ENCODE data around the gene CDK2AP2. TPM values are rescaled to one million over a fixed set of nuclear protein-coding genes. Genes with fewer than 3 reads are reported as not detected.

The CDK2AP2 gene
- total RNA-seq, 1 donor from 2014 or later, result 45.0 TPM

GRCh38 chr11:67457453-67457852 is 50.5 kb downstream of the CDK2AP2 start:
- H3K9me3 Mint-ChIP-seq (ENCODE audit: unreplicated experiment), result no peaks in the 10 kb centered on the region
- H2AFZ ChIP-seq (ENCODE audit: low read depth, low read length), result no peak overlapping the region
- no peak overlapping the region for H3K27ac ChIP-seq (ENCODE audit: low read depth, low read length)
- H3K9ac ChIP-seq (ENCODE audit: low read length), result no peak overlapping the region
- H3K4me3 Mint-ChIP-seq (ENCODE audit: unreplicated experiment), result no peak overlapping the region
- H3K36me3 Mint-ChIP-seq (ENCODE audit: low read depth, unreplicated experiment), result peaks cover 1% of the 10 kb centered on the region
- no peak for FAIRE-seq
- peaks cover 2% of the 10 kb centered on the region for H3K27me3 ChIP-seq (ENCODE audit: insufficient read depth, low read length)
- TF ChIP-seq EZH2 (IDR thresholded peaks at IDR 0.05; ENCODE audit: insufficient read depth, low read length), result no peak
- TF ChIP-seq CTCF (IDR thresholded peaks at IDR 0.05; ENCODE audit: insufficient read depth, low read depth, low read length), result no peak
- H3K9me3 ChIP-seq (ENCODE audit: insufficient read depth, low read depth, low read length), result no peaks in the 10 kb centered on the region
- no peaks in the 10 kb centered on the region for H3K79me2 ChIP-seq (ENCODE audit: insufficient read depth, low read length)
- no peaks in the 10 kb centered on the region for H3K4me1 Mint-ChIP-seq (ENCODE audit: low read depth, unreplicated experiment)
- no peak overlapping the region for H3K27ac Mint-ChIP-seq (ENCODE audit: unreplicated experiment)
- H3K36me3 ChIP-seq (ENCODE audit: insufficient read depth, low read length), result no peaks in the 10 kb centered on the region
- no peak for DNase-seq (ENCODE audit: low read depth)
- H3K4me3 ChIP-seq (ENCODE audit: insufficient read depth, low read depth, low read length), result no peak overlapping the region
- H3K4me1 ChIP-seq (ENCODE audit: insufficient read depth, low read length), result no peaks in the 10 kb centered on the region
- H3K27me3 Mint-ChIP-seq (ENCODE audit: low read depth, unreplicated experiment), result peaks cover 10% of the 10 kb centered on the region
- H4K20me1 ChIP-seq (ENCODE audit: insufficient read depth, low read length), result no peaks in the 10 kb centered on the region
- H3K4me2 ChIP-seq (ENCODE audit: low read length), result no peak overlapping the region

Small RNA genes lying within 50 kb of the gene (microRNA-seq; reads per million reads assigned to microRNA genes)
- 1.9 reads per million for gene MIR6752

Other genes starting within 250 kb of the CDK2AP2 start
- gene GRK2, start 241.7 kb downstream of the CDK2AP2 start, total RNA-seq, result 27.2 and 34.0 TPM in 2 replicates
- 39.4 and 40.8 TPM in 2 replicates for gene ANKRD13D, start 218.9 kb downstream of the CDK2AP2 start, total RNA-seq
- 19.1 and 20.1 TPM in 2 replicates for gene SSH3, start 204.6 kb downstream of the CDK2AP2 start, total RNA-seq
- gene POLD4, start 154.6 kb downstream of the CDK2AP2 start, total RNA-seq, result 53.5 and 69.2 TPM in 2 replicates
- gene CLCF1, start 134.6 kb downstream of the CDK2AP2 start, total RNA-seq, result 17.4 and 17.6 TPM in 2 replicates
- 9.2 and 9.4 TPM in 2 replicates for gene RAD9A, start 116.2 kb downstream of the CDK2AP2 start, total RNA-seq
- 157 and 159 TPM in 2 replicates for gene PPP1CA, start 106.3 kb downstream of the CDK2AP2 start, total RNA-seq
- gene TBC1D10C, start 104.1 kb downstream of the CDK2AP2 start, total RNA-seq, result 0.16 TPM in 1 of 2 replicates, not detected in the other
- 0.10 and 0.23 TPM in 2 replicates for gene CARNS1, start 92.5 kb downstream of the CDK2AP2 start, total RNA-seq
- gene RPS6KB2, start 79.7 kb downstream of the CDK2AP2 start, total RNA-seq, result 52.9 and 57.0 TPM in 2 replicates
- gene PTPRCAP, start 70.5 kb downstream of the CDK2AP2 start, total RNA-seq, result 1.7 and 2.3 TPM in 2 replicates
- gene CORO1B, start 64.7 kb downstream of the CDK2AP2 start, total RNA-seq, result 102 and 124 TPM in 2 replicates
- gene GPR152, start 55.4 kb downstream of the CDK2AP2 start, total RNA-seq, result not detected in 2 replicates
- not detected in 2 replicates for gene CABP4, start 52.8 kb downstream of the CDK2AP2 start, total RNA-seq
- 38.0 and 48.1 TPM in 2 replicates for gene TMEM134, start 38.9 kb downstream of the CDK2AP2 start, total RNA-seq
- 42.1 and 43.6 TPM in 2 replicates for gene AIP, start 25.1 kb downstream of the CDK2AP2 start, total RNA-seq
- gene PITPNM1, start 2.8 kb downstream of the CDK2AP2 start, total RNA-seq, result 61.1 and 71.5 TPM in 2 replicates
- gene CABP2, start 15.3 kb upstream of the CDK2AP2 start, total RNA-seq, result not detected in 2 replicates
- gene GSTP1, start 75.7 kb upstream of the CDK2AP2 start, total RNA-seq, result 1,173 and 1,365 TPM in 2 replicates
- gene NDUFV1, start 98.8 kb upstream of the CDK2AP2 start, total RNA-seq, result 117 and 118 TPM in 2 replicates
- gene NUDT8, start 121.8 kb upstream of the CDK2AP2 start, total RNA-seq, result 3.0 and 4.5 TPM in 2 replicates
- gene TBX10, start 131.6 kb upstream of the CDK2AP2 start, total RNA-seq, result not detected in 2 replicates
- not detected in 2 replicates for gene ACY3, start 142.6 kb upstream of the CDK2AP2 start, total RNA-seq
- not detected in 2 replicates for gene ALDH3B2, start 166.5 kb upstream of the CDK2AP2 start, total RNA-seq

All from astrocyte (in vitro differentiated cells and primary cell).